ENCODE measurements around the gene DIP2C. TPM values are rescaled to one million over a fixed set of nuclear protein-coding genes. Genes with fewer than 3 reads are reported as not detected.

Gene DIP2C
- total RNA-seq, 1 donor, result 19.9 TPM

DNA sequence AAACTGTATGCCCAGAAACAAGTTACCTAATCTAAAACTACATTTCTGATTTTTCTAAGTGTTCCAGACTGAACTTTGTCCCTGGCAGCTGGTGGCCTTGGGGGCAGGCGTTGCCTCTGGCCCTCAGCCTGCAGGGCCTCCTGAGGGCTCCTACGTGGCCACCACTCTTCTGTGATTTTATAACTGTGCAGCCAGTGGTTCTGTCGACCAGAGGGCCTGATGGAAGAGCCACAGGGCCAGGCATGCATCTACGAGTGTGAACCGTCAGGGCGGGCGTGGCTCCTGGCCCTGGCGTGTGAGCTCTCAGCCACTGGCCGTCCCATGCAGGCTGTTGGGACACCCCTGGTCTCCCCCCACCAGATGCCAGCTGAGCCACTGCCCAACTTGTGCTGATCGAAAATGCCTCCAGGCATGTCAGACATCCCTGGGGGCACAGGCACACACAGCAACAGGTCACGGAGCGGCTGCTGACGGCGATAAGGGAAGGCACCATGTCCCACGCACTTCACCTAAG is 380.8 kb downstream of the DIP2C start:
- TF ChIP-seq, protein P1, sequence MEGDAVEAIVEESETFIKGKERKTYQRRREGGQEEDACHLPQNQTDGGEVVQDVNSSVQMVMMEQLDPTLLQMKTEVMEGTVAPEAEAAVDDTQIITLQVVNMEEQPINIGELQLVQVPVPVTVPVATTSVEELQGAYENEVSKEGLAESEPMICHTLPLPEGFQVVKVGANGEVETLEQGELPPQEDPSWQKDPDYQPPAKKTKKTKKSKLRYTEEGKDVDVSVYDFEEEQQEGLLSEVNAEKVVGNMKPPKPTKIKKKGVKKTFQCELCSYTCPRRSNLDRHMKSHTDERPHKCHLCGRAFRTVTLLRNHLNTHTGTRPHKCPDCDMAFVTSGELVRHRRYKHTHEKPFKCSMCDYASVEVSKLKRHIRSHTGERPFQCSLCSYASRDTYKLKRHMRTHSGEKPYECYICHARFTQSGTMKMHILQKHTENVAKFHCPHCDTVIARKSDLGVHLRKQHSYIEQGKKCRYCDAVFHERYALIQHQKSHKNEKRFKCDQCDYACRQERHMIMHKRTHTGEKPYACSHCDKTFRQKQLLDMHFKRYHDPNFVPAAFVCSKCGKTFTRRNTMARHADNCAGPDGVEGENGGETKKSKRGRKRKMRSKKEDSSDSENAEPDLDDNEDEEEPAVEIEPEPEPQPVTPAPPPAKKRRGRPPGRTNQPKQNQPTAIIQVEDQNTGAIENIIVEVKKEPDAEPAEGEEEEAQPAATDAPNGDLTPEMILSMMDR (IDR thresholded peaks at IDR 0.05; ENCODE audit: insufficient read depth, low read depth, low read length), result no peak
- no peak for DNase-seq (ENCODE audit: low read depth)
- no peak overlapping the region for H3K4me3 ChIP-seq (ENCODE audit: low read depth, low read length)

GRCh38 chr10:308101-308500 is 381.4 kb downstream of the DIP2C start:
- TF ChIP-seq, protein P1 (IDR thresholded peaks at IDR 0.05; ENCODE audit: insufficient read depth, low read depth, low read length), result no peak
- no peak for DNase-seq (ENCODE audit: low read depth)
- H3K4me3 ChIP-seq (ENCODE audit: low read depth, low read length), result no peak overlapping the region

GRCh38 chr10:307659-308058 is 381.8 kb downstream of the DIP2C start:
- TF ChIP-seq, protein P1 (IDR thresholded peaks at IDR 0.05; ENCODE audit: insufficient read depth, low read depth, low read length), result no peak
- no peak overlapping the region for H3K4me3 ChIP-seq (ENCODE audit: low read depth, low read length)
- DNase-seq (ENCODE audit: low read depth), result no peak

DNA sequence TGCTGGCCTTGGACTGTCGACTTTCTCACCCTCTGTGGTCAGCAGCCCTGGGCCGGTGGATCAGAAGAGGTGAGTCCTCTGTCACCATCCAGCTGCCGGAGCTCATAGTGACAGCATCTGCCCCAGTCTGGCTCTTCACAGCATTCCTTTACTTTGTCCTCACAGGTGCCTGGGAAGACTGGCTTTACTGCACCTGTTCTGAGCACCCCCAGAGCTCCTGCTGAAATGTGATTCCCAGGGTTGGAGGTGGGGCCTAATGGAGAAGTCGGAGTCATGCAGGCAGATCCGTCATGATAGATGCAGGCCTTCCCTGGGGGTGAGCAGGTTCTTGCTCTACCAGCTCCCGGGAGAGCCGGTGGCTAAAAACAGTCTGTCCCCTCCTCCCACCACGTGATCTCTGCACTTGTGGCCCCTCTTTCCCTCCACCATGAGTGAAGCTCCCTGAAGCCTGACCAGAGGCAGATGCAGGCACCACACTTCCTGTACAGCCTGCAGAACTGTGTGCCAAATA is 382.7 kb downstream of the DIP2C start:
- TF ChIP-seq, protein P1 (IDR thresholded peaks at IDR 0.05; ENCODE audit: insufficient read depth, low read depth, low read length), result no peak
- no peak overlapping the region for H3K4me3 ChIP-seq (ENCODE audit: low read depth, low read length)
- DNase-seq (ENCODE audit: low read depth), result no peak

- DNase-seq (ENCODE audit: low read depth), result no peak
- TF ChIP-seq, protein P1 (IDR thresholded peaks at IDR 0.05; ENCODE audit: insufficient read depth, low read depth, low read length), result no peak
- no peak overlapping the region for H3K4me3 ChIP-seq (ENCODE audit: low read depth, low read length)
These were observed 383.3 kb downstream of the DIP2C start for GRCh38 chr10:306007-306674.

DNA sequence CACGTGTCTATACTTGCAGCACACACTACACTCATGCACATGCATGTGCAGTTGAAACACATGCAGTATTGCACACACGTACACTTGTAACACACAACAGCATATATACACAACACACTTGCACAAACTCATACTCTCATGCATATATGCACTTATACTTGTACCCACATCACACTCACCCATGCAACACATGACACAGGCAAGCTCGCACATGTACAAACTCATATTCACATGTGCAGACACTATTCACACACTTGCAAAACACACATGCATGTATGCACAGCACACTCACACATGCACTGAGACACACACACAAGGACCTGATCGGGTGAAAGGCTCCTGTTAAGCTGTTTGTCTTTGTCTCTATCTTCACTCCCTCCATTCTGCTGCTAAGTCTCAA is 384.4 kb downstream of the DIP2C start:
- H3K4me3 ChIP-seq (ENCODE audit: low read depth, low read length), result no peak overlapping the region
- DNase-seq (ENCODE audit: low read depth), result no peak
- TF ChIP-seq, protein P1 (IDR thresholded peaks at IDR 0.05; ENCODE audit: insufficient read depth, low read depth, low read length), result no peak
